HG02943 (cell line): ENCODE measurements around the gene RNASEH1.

Experiments
- ATAC-seq: cut with Tn5 transposase; IDR thresholded peaks from one replicate; pipeline ENCODE4 v1.9.1; 2021; ENCODE audit warnings: mild to moderate bottlenecking, low read depth, moderate library complexity; ENCODE audit not compliant: unreplicated experiment

RNASEH1 gene, protein sequence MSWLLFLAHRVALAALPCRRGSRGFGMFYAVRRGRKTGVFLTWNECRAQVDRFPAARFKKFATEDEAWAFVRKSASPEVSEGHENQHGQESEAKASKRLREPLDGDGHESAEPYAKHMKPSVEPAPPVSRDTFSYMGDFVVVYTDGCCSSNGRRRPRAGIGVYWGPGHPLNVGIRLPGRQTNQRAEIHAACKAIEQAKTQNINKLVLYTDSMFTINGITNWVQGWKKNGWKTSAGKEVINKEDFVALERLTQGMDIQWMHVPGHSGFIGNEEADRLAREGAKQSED

GRCh38 chr2:3558205-3559014 is at the start of gene RNASEH1:
TSS of gene RNASEH1 (minus strand) at chr2:3558333. CDS start at chr2:3558260, 73 bp downstream.
- ATAC-seq = peak; percentile 97

- ATAC-seq = no peak
Measured at GRCh38 chr2:3606370-3607201, 48.5 kb upstream of the RNASEH1 start.

DNA sequence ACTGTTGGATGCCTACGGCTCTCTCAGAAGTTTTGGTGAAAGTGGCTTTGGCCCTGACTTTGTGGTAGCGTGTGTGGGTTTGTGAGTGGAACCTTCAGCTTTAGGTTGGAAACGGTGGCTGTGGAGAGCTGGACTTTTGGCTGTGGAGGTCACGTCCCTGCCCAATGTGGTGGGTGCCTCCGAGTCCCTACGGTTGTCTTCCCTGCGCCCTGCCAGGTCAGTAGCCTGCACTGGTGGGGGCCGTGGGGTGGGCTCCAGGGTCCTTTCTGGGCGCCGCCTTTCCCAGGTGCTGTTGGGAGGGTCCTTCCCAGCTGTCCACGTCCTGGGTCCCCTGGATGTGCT is 47.9 kb upstream of the RNASEH1 start:
- ATAC-seq = no peak

GRCh38 chr2:3604991-3605961 is 47.1 kb upstream of the RNASEH1 start:
- ATAC-seq = no peak

GRCh38 chr2:3604207-3604877 is 46.2 kb upstream of the RNASEH1 start:
- ATAC-seq = no peak

GRCh38 chr2:3603536-3604206 is 45.5 kb upstream of the RNASEH1 start:
- no peak for ATAC-seq

GRCh38 chr2:3602553-3603339 is 44.6 kb upstream of the RNASEH1 start:
- no peak for ATAC-seq

DNA sequence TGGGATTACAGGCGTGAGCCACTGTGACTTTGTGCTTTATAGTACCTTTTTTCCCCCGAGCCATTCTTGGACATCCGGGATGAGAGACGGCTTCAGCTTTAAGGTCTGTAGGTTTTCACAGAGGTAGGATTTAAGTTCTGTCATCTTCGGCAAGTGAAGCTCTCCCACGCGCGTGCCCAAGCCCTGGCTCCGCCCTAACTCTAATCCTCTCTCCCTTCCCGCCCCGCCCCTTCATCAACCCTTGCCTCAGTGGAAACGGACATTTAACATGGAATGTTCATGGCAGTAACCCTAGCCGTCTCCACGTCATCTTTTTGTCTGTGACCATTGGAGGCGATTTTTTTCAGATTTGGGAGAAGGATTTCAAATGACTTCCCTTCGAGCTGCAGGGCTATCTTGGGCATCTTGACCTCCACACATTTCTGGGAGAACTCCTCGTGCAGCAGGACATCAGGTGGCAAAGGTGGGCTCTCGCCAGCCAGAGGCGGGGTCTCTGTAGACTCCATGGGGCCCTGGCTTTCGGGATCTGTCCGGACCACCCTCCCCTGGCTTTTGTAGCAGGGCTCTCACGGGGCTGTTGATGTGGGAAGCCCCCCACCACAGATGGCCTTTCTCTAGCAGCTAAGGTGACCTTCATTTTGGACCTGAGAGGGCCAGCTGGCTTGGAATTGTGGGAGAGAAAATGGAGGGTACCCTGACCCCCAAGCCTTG is 43.6 kb upstream of the RNASEH1 start:
- ATAC-seq = no peak

- ATAC-seq = no peak
Measured at GRCh38 chr2:3600256-3600855, 42.2 kb upstream of the RNASEH1 start.

DNA sequence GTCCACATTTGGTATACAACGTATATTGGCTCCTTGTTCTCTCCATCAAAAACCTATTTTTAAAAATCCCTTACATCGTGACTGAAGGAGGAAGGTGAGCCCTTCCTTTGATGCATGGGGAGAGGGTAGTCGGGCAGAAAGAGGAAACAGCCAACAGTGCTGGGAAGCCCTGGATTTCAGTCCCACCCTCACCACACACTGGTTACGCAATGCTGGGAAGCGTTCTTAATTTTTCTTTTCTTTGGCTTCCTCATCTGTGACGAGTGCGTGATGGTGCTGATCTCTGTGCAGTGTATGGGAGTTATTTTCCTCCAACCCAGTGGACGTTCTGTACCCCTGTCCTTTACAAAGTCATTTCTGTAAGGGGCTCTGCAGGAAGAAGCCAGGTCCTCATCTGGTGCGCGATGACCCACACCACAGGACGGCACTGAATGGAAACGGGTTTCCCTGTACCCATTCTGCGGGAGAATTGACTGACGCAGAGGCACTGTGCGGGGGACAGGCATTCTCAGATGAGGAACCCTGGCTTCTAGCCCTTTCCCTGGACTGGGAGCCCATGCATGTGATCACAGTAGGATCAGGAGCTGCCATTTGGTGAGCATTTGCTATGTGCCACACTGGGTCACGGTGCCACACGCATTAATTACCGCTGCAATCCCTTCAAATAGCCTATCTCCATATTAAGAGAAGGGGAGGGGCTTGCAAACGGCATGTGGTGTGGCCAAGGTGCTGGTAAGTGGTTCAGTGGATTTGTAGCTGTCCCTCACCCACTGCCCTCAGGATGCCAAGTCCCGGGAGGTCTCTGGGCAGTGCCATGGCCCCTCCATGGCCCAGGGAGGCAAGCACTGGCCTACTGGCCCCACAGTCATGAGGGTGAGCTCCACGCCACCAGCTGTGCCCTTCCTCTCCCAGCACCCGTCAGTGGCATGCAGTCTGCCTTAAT is 41.0 kb upstream of the RNASEH1 start:
- no peak for ATAC-seq

DNA sequence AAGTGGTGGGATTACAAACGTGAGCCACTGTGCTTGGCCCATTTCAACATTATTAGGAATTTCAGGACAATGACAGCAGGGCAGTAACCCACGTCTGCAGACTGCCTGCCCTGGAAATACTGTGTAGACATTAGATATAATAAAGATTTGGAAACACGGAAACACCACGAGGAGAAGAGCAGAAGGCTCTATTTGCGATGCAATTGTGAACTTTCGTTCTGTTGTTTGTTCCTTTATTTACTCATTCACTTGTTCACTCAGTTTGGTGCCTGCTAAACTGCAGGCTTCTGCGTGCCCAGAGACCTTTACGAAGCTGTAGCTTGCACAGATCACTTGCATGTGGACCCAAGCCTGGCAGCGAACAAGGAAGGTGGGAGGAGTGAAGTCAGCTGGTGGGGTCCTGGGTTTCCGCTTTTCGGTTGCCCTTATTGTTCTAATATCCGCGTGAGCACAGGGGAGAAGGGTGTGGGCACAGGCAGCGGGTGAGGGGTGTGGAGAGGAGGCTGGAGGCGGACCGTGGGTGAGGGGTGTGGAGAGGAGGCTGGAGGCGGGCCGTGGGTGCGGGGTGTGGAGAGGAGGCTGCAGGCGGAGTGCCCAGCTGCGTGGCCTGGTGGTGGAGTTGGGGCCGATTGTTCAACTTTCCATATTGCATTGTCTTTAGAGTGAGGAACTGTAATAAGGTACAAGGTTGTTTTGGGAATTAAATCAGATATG is 40.2 kb upstream of the RNASEH1 start:
- ATAC-seq = no peak

DNA sequence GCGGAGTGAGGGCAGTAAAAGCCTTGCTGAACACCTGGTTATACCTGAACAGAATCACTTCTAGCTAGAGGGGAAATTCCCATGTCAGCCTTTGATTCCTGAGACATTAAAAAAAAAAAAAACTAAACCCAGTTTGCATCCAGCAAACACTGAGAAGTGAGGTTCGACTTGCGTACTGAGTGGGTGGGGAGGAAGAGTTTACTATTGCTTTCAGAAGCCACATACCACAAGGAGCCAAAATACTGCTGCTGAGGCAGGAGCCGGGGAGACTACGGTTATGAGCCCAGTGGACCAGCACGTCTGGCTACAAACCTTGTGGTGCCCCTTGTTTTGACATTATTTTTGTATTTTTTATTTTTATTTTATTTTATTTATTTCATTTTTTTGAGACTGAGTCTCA is 39.4 kb upstream of the RNASEH1 start:
- no peak for ATAC-seq

DNA sequence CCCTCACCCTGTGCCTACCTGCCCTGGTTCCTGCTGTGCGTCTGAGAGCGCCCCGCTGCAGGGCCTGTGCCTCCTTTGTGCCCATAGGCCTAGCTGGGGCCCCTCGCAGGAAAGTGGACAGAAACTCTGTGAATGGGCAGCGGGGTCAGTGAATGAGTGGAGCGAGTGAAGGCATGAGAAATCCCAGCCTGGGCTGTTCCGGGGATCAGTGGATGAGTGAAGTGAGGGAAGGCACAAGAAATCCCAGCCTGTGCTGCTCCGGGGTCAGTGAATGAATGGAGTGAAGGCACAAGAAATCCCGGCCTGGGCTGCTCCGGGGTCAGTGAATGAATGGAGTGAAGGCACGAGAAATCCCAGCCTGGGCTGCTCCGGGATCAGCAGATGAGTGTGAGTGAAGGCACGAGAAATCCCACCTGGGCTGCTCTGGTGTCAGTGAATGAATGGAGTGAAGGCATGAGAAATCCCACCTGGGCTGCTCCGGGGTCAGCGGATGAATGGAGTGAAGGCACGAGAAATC is 38.8 kb upstream of the RNASEH1 start:
- ATAC-seq = no peak

DNA sequence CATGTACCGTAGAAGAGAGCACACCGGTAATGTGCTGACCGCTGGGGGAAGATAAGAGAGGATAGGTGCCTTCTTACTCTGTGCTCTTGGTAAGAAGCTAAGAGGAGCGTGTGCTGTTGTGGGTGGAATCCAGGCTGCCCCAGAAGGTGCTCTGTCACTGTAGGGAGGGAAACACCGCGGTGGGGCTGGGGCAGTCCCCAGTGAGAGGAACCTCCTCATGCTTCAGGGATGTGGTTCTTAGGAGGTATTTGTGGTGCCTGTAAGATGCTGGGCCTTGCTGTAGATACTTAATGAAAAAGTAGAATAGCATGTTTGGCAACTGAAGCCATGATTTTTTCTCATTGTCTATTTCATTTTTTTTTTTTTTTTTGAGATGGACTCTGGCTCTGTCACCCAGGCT is 37.9 kb upstream of the RNASEH1 start:
- no peak for ATAC-seq

DNA sequence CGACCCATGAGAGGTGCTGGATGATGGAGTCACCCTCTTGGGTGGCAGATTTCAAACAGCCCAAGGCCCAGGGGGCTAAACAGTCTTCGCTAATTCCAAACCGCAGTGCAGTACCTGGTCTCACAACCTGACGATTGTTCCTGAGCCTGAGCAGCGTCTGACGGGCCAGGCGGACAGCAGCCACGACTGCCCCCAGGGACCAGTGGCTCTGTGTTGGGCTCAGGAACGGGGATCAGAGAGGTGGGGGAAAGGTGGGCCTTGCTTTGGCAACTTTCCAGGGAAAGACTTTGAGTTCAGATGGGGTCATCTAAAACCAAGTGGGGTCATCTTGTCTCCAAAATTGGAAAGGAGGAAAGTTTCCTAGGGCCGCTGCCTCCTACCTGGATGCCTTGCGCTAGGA is 37.3 kb upstream of the RNASEH1 start:
- no peak for ATAC-seq
